Gastrocnemius medialis (tissue), 4 donors: ENCODE results near the gene NCOR2. TPM values are rescaled to one million over a fixed set of nuclear protein-coding genes. Genes with fewer than 3 reads are reported as not detected.

Experiments used
- ATAC-seq, 2 donors: fragments of 150-250 bp; one replicate each; pipeline ENCODE4 v1.9.1; 2016
- DNase-seq, 2 donors: peaks; one replicate each; pipeline ENCODE4 v3.0.0-alpha.2; 2019
- H3K27ac ChIP-seq, 4 donors: fragments of 200-600 bp; sonication (generic); 1 replicate in 1 of 4; 2 replicates in 3 of 4; pipeline ENCODE4 v1.5.1; 2016 to 2018; ENCODE audit warnings: mild to moderate bottlenecking in 2 of 4, moderate library complexity in 1 of 4
- H3K27me3 ChIP-seq, 3 donors: fragments of 200-600 bp; sonication (generic) in 2 of 3; 1 replicate in 1 of 3; 2 replicates in 2 of 3; pipeline versions ENCODE4 v1.5.1 to v1.6.0; 2016 to 2019; ENCODE audit warnings: mild to moderate bottlenecking in 1 of 3, moderate library complexity in 1 of 3
- H3K36me3 ChIP-seq, 2 donors: fragments of 200-600 bp; sonication (generic) in 1 of 2; one replicate each; pipeline ENCODE4 v1.5.1; 2017 to 2018
- H3K4me1 ChIP-seq, 2 donors: fragments of 200-600 bp; sonication (generic) in 1 of 2; one replicate each; pipeline ENCODE4 v1.5.1; 2016 to 2017; ENCODE audit warnings: mild to moderate bottlenecking in 2 of 2
- H3K4me3 ChIP-seq, 4 donors: fragments of 200-600 bp; sonication (generic) in 3 of 4; 1 replicate in 1 of 4; 2 replicates in 3 of 4; pipeline ENCODE4 v1.5.1; 2016 to 2019; ENCODE audit warnings: mild to moderate bottlenecking in 2 of 4
- H3K9me3 ChIP-seq, 3 donors: fragments of 200-600 bp; sonication (generic) in 2 of 3; 1 replicate in 1 of 3; 2 replicates in 2 of 3; pipeline ENCODE4 v1.5.1; 2016 to 2019
- CTCF ChIP-seq, 5 experiments: fragments of 450-650 bp in 3 of 5; fragments of 200-600 bp in 2 of 5; sonication (generic) in 2 of 5; IDR thresholded peaks in 4 of 5; conservative IDR thresholded peaks in 1 of 5; 1 replicate in 4 of 5; 2 replicates in 1 of 5; pipeline ENCODE4 v1.5.1; 2016 to 2019; ENCODE audit warnings: antibody characterized with exemption in 5 of 5, mild to moderate bottlenecking in 3 of 5, moderate library complexity in 3 of 5
- POLR2A ChIP-seq, 2 donors: fragments of 450-650 bp; IDR thresholded peaks; one replicate each; pipeline ENCODE4 v1.6.1; 2017; ENCODE audit warnings: antibody characterized with exemption in 2 of 2, mild to moderate bottlenecking in 2 of 2, moderate library complexity in 2 of 2
- in situ Hi-C, 4 donors: fragments of 200-750 bp; cut with MboI; loops; one replicate each; pipeline versions ENCODE4 v1.15.0 to v1.8.0; 2017; ENCODE audit warnings: low sequenced_read_pairs in 4 of 4
- intact Hi-C: fragments of 100-400 bp; cut with DNase I; formaldehyde crosslinking; loops from one replicate; pipeline ENCODE4 v1.15.1; 2023; ENCODE audit warnings: low total_unique reads
- total RNA-seq, 4 donors: library from RNA; depleted of rRNA; stranded (reverse); fragments of >200 nt; gene quantifications; one replicate each; pipeline versions ENCODE4 v1.1.0 to v1.2.3, GENCODE V29; 2016

NCOR2 gene
- total RNA-seq, 4 donors from 2014 or later, result 37.7 to 123 (median 105) TPM

GRCh38 chr12:124563809-124564208, 3.6 kb downstream of the NCOR2 start:
- no peaks in the 10 kb centered on the region for H3K36me3 ChIP-seq
- ATAC-seq (no peak), DNase-seq (no peak)
- H3K4me3 ChIP-seq, result no peak overlapping the region
- intact Hi-C loops (no loop called here), in situ Hi-C loops (no loop called here)
- peak overlapping the region in 1 of 4 donors; percentile 25 for H3K27ac ChIP-seq
- TF ChIP-seq CTCF (IDR thresholded peaks at IDR 0.05 in 4 of 5, conservative IDR thresholded peaks at IDR 0.05 in 1 of 5), result no peak
- TF ChIP-seq POLR2A (IDR thresholded peaks at IDR 0.05), result no peak
- H3K4me1 ChIP-seq, result peaks cover 38 to 55% of the 10 kb centered on the region in 2 donors
- H3K9me3 ChIP-seq, result no peaks in the 10 kb centered on the region
- no peaks in the 10 kb centered on the region for H3K27me3 ChIP-seq

- Histone ChIP-seq H3K4me1 (peaks cover 34 to 51% of the 10 kb centered on the region in 2 donors), H3K4me3 (no peak overlapping the region), H3K27me3 (no peaks in the 10 kb centered on the region), H3K9me3 (no peaks in the 10 kb centered on the region), H3K36me3 (no peaks in the 10 kb centered on the region), H3K27ac (no peak overlapping the region)
- in situ Hi-C loops, result no loop called here
- DNase-seq (no peak), ATAC-seq (no peak)
- intact Hi-C loops, result no loop called here
- TF ChIP-seq POLR2A (IDR thresholded peaks at IDR 0.05) (no peak), CTCF (IDR thresholded peaks at IDR 0.05 in 4 of 5, conservative IDR thresholded peaks at IDR 0.05 in 1 of 5) (no peak)
These were observed 4.0 kb downstream of the NCOR2 start for GRCh38 chr12:124563401-124563800.

- TF ChIP-seq POLR2A (IDR thresholded peaks at IDR 0.05) (no peak), CTCF (IDR thresholded peaks at IDR 0.05 in 4 of 5, conservative IDR thresholded peaks at IDR 0.05 in 1 of 5) (no peak)
- H3K27me3 ChIP-seq, result no peaks in the 10 kb centered on the region
- no peaks in the 10 kb centered on the region for H3K36me3 ChIP-seq
- H3K27ac ChIP-seq, result no peak overlapping the region
- in situ Hi-C loops, result no loop called here
- DNase-seq (no peak), ATAC-seq (no peak)
- intact Hi-C loops, result no loop called here
- H3K4me3 ChIP-seq, result no peak overlapping the region
- H3K4me1 ChIP-seq, result peaks cover 29 to 46% of the 10 kb centered on the region in 2 donors
- no peaks in the 10 kb centered on the region for H3K9me3 ChIP-seq
These were observed 4.6 kb downstream of the NCOR2 start for GRCh38 chr12:124562796-124563181.

- Histone ChIP-seq H3K27ac (no peak overlapping the region), H3K27me3 (no peaks in the 10 kb centered on the region), H3K36me3 (no peaks in the 10 kb centered on the region), H3K4me1 (peaks cover 28 to 50% of the 10 kb centered on the region in 2 donors), H3K9me3 (no peaks in the 10 kb centered on the region), H3K4me3 (no peak overlapping the region)
- intact Hi-C loops, result no loop called here
- no peak for DNase-seq
- in situ Hi-C loops, result no loop called here
- no peak for ATAC-seq
- TF ChIP-seq POLR2A (IDR thresholded peaks at IDR 0.05), result no peak
- TF ChIP-seq CTCF (IDR thresholded peaks at IDR 0.05 in 4 of 5, conservative IDR thresholded peaks at IDR 0.05 in 1 of 5), result no peak
These were observed 5.2 kb downstream of the NCOR2 start for GRCh38 chr12:124562018-124562795.
